Right kidney (tissue), 9 donors: ENCODE data around the gene SPATA33.
A peak's percentile ranks its signal among the peaks of the same experiment; 100 is the strongest.

ENCODE experiments used
- DNase-seq: peaks from one replicate; pipeline ENCODE4 v3.0.0-alpha.2; 2016
- long read RNA-seq, 8 donors: transcript quantifications; one replicate each; lab custom pipeline, GENCODE V29; 2026

The SPATA33 gene
- long read RNA-seq, donor 1, transcript SPATA33-209 (3 exons, 1,490 nt): major isoform, 6 of 12 reads
- long read RNA-seq, donor 1, partial matches to known transcripts: 0 of 12 reads
- long read RNA-seq, donor 1, other reads (novel, unspliced or antisense): 0 of 12 reads
- long read RNA-seq, donor 2, partial matches to known transcripts: 0 of 4 reads
- long read RNA-seq, donor 2, other reads (novel, unspliced or antisense): 0 of 4 reads
- long read RNA-seq, donor 3, partial matches to known transcripts: 0 of 8 reads
- long read RNA-seq, donor 3, other reads (novel, unspliced or antisense): 0 of 8 reads
- long read RNA-seq, donor 4, partial matches to known transcripts: 0 of 8 reads
- long read RNA-seq, donor 4, other reads (novel, unspliced or antisense): 0 of 8 reads
- long read RNA-seq, donor 5, partial matches to known transcripts: 0 of 7 reads
- long read RNA-seq, donor 5, other reads (novel, unspliced or antisense): 0 of 7 reads
- long read RNA-seq, donor 6, transcript SPATA33-204 (2 exons, 2,368 nt): major isoform, 5 of 12 reads
- long read RNA-seq, donor 6, partial matches to known transcripts: 0 of 12 reads
- long read RNA-seq, donor 6, other reads (novel, unspliced or antisense): 0 of 12 reads
- long read RNA-seq, donor 7: 0 reads
- long read RNA-seq, donor 8, partial matches to known transcripts: 0 of 11 reads
- long read RNA-seq, donor 8, other reads (novel, unspliced or antisense): 0 of 11 reads

- DNase-seq: peak; percentile 99
These were observed at the start of gene SPATA33, which contains the start of gene CHMP1A for GRCh38 chr16:89657442-89658220. TSS of gene SPATA33 (plus strand) at chr16:89657836. CDS start at chr16:89657912, 76 bp downstream. TSS of gene CHMP1A (minus strand) at chr16:89657708. CDS start at chr16:89657588, 120 bp downstream.

- DNase-seq: peak; percentile 23
These were observed 49.5 kb upstream of the SPATA33 start for GRCh38 chr16:89607937-89608740.

GRCh38 chr16:89610108-89610453 lies 47.6 kb upstream of the SPATA33 start:
- DNase-seq: no peak

GRCh38 chr16:89612415-89613166 lies 45.0 kb upstream of the SPATA33 start:
- DNase-seq: peak; percentile 1

GRCh38 chr16:89613231-89613953 lies 44.2 kb upstream of the SPATA33 start, which contains the start of gene DPEP1:
TSS of gene DPEP1 (plus strand) at chr16:89613642. CDS start at chr16:89630411, 16,769 bp downstream.
- peak; percentile 68 for DNase-seq

GRCh38 chr16:89613954-89614459 lies 43.6 kb upstream of the SPATA33 start:
- peak; percentile 5 for DNase-seq

GRCh38 chr16:89615176-89615575 lies 42.5 kb upstream of the SPATA33 start:
- DNase-seq: no peak

- peak; percentile 32 for DNase-seq
These were observed 42.0 kb upstream of the SPATA33 start for GRCh38 chr16:89615596-89616090.

GRCh38 chr16:89616623-89617022 lies 41.0 kb upstream of the SPATA33 start:
- DNase-seq: no peak

GRCh38 chr16:89617036-89617435 lies 40.6 kb upstream of the SPATA33 start:
- DNase-seq: no peak

- DNase-seq: peak; percentile 1
These were observed 39.3 kb upstream of the SPATA33 start for GRCh38 chr16:89618109-89618998.

GRCh38 chr16:89619840-89620239 lies 37.8 kb upstream of the SPATA33 start:
- DNase-seq: peak; percentile 1

- peak; percentile 28 for DNase-seq
These were observed 37.2 kb upstream of the SPATA33 start for GRCh38 chr16:89620406-89620841.

GRCh38 chr16:89621136-89621697 lies 36.4 kb upstream of the SPATA33 start:
- peak; percentile 31 for DNase-seq

- peak; percentile 41 for DNase-seq
These were observed 35.8 kb upstream of the SPATA33 start for GRCh38 chr16:89621698-89622409.

- peak; percentile 51 for DNase-seq
These were observed 34.0 kb upstream of the SPATA33 start for GRCh38 chr16:89623511-89624261.
